Measurements from ENCODE around the gene HAAO. TPM values are rescaled to one million over a fixed set of nuclear protein-coding genes. Genes with fewer than 3 reads are reported as not detected.

HAAO gene
- total and polyA plus RNA-seq, 2 experiments from 2014 or later: 2.6 to 3.2 TPM

- H3K4me3 Mint-ChIP-seq: no peak overlapping the region
- DNase-seq (ENCODE audit: low spot score) (peak; percentile 91), ATAC-seq (peak; percentile 92)
- no peak overlapping the region for H3K27ac Mint-ChIP-seq
- peak overlapping the region; percentile 41; the same call in 1 of the 2 replicates for H2AFZ ChIP-seq
- H3K79me2 ChIP-seq (replicated peaks; ENCODE audit: insufficient read depth): no peaks in the 10 kb centered on the region
- no peaks in the 10 kb centered on the region for H3F3A ChIP-seq (replicated peaks; ENCODE audit: low read depth)
- TF ChIP-seq CTCF (conservative IDR thresholded peaks at IDR 0.05; ENCODE audit: low read depth in 2 of 2): peak; percentile 89 to 99
- TF ChIP-seq NANOG (IDR thresholded peaks at IDR 0.05; ENCODE audit: borderline replicate concordance): no peak
- TF ChIP-seq ZNF331 (CRISPR knock-in tag; IDR thresholded peaks at IDR 0.05; ENCODE audit: low read depth): no peak
- no peak for TF ChIP-seq POLR2AphosphoS5 (IDR thresholded peaks at IDR 0.05; ENCODE audit: low read depth)
- no peak for TF ChIP-seq JUNB (IDR thresholded peaks at IDR 0.05; ENCODE audit: unreplicated experiment)
- TF ChIP-seq REST (IDR thresholded peaks at IDR 0.05; ENCODE audit: unreplicated experiment): no peak
- H3K9me2 ChIP-seq (ENCODE audit: insufficient read depth): no peaks in the 10 kb centered on the region
- no peak overlapping the region for H3K27ac ChIP-seq (ENCODE audit: low read depth)
- peaks cover 19% of the 10 kb centered on the region for H3K27me3 Mint-ChIP-seq (ENCODE audit: insufficient read depth, low read depth, poor library complexity)
- H3K4me2 ChIP-seq: no peak overlapping the region
- no peaks in the 10 kb centered on the region for H3K4me1 ChIP-seq (ENCODE audit: insufficient read depth)
- H3K36me3 ChIP-seq (ENCODE audit: insufficient read depth): no peaks in the 10 kb centered on the region
- no peaks in the 10 kb centered on the region for H3K36me3 Mint-ChIP-seq (ENCODE audit: low read depth)
- peaks cover 6% of the 10 kb centered on the region for H3K4me1 Mint-ChIP-seq
- H3K27me3 ChIP-seq (ENCODE audit: insufficient read depth): peaks cover 5% of the 10 kb centered on the region; the same call in 1 of the 2 replicates
- H3K9me3 Mint-ChIP-seq: no peaks in the 10 kb centered on the region
- H4K20me1 ChIP-seq (replicated peaks; ENCODE audit: insufficient read depth): no peaks in the 10 kb centered on the region
- no peak overlapping the region for H3K4me3 ChIP-seq
Measured at GRCh38 chr2:42828487-42829425, 36.4 kb upstream of the HAAO start.

- H4K20me1 ChIP-seq (replicated peaks; ENCODE audit: insufficient read depth): no peaks in the 10 kb centered on the region
- H3K4me2 ChIP-seq: peak overlapping the region; percentile 79
- DNase-seq (ENCODE audit: low spot score): peak; percentile 95
- Mint-ChIP-seq H3K36me3 (ENCODE audit: low read depth) (no peaks in the 10 kb centered on the region), H3K4me3 (peak overlapping the region; percentile 55; the same call in 2 of the 3 replicates), H3K27me3 (ENCODE audit: insufficient read depth, low read depth, poor library complexity) (peaks cover 19% of the 10 kb centered on the region), H3K27ac (no peak overlapping the region), H3K9me3 (no peaks in the 10 kb centered on the region), H3K4me1 (peaks cover 6% of the 10 kb centered on the region)
- no peaks in the 10 kb centered on the region for H3K36me3 ChIP-seq (ENCODE audit: insufficient read depth)
- H3K4me3 ChIP-seq: peak overlapping the region; percentile 49
- peaks cover 5% of the 10 kb centered on the region; the same call in 1 of the 2 replicates for H3K27me3 ChIP-seq (ENCODE audit: insufficient read depth)
- no peaks in the 10 kb centered on the region for H3F3A ChIP-seq (replicated peaks; ENCODE audit: low read depth)
- H3K9me2 ChIP-seq (ENCODE audit: insufficient read depth): no peaks in the 10 kb centered on the region
- H3K27ac ChIP-seq (ENCODE audit: low read depth): no peak overlapping the region
- ATAC-seq: peak; percentile 92
- no peaks in the 10 kb centered on the region for H3K79me2 ChIP-seq (replicated peaks; ENCODE audit: insufficient read depth)
- H2AFZ ChIP-seq: peak overlapping the region; percentile 93
- no peaks in the 10 kb centered on the region for H3K4me1 ChIP-seq (ENCODE audit: insufficient read depth)
- no peak for TF ChIP-seq ZNF331 (CRISPR knock-in tag; IDR thresholded peaks at IDR 0.05; ENCODE audit: low read depth)
Measured at GRCh38 chr2:42827647-42828486, 35.5 kb upstream of the HAAO start.
